Mammary epithelial cell (primary cell): ENCODE results near the gene ZNRD2.

Experiments used
- EZH2 ChIP-seq: IDR thresholded peaks from 2 replicates; pipeline ENCODE4 v1.6.1; 2012; ENCODE audit warnings: low read length, inconsistent platforms, borderline replicate concordance
- TF ChIP-seq, protein P1 (sequence below), 2 donors: IDR thresholded peaks in 1 of 2; conservative IDR thresholded peaks in 1 of 2; 2 replicates each; pipeline ENCODE4 v1.5.1; 2011 to 2012; ENCODE audit warnings: inconsistent platforms in 2 of 2, low read length in 2 of 2, mild to moderate bottlenecking in 2 of 2, control low read depth in 1 of 2, low read depth in 1 of 2; ENCODE audit not compliant: insufficient read depth in 1 of 2; ENCODE audit errors: extremely low read depth in 1 of 2

DNA sequence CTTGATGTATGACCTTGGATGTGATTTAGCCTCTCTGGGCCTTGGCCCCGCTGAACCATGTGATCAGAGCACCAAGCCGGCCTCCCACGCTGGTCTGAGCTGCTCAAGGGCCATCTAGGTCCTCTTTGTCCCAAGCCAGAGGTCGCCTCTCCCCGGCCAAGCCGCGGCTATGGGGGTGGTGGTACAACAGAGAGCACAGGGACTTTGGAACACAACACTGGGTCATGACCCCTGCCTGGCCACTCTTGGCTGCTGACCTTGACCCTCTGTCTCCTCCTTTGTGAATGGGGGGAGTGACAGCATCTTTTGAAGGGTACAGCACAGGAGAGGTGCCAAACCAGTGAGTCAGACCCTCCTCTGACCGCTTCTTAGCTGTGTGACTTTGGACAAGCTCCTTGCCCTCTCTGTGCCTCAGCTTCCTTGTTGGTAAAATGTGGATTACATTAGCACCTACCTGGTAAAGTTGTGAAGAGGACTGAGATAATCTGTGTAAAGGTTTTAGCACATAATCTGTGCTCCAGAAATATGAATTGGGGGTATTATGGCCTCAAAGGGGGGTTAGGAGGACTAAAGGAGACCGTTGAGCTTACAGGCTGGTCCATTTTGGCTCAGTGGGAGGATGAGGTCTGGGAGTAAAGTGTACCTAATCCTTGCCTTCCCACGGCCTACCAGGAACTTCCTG, 40.7 kb upstream of the ZNRD2 start:
- TF ChIP-seq, protein P1, sequence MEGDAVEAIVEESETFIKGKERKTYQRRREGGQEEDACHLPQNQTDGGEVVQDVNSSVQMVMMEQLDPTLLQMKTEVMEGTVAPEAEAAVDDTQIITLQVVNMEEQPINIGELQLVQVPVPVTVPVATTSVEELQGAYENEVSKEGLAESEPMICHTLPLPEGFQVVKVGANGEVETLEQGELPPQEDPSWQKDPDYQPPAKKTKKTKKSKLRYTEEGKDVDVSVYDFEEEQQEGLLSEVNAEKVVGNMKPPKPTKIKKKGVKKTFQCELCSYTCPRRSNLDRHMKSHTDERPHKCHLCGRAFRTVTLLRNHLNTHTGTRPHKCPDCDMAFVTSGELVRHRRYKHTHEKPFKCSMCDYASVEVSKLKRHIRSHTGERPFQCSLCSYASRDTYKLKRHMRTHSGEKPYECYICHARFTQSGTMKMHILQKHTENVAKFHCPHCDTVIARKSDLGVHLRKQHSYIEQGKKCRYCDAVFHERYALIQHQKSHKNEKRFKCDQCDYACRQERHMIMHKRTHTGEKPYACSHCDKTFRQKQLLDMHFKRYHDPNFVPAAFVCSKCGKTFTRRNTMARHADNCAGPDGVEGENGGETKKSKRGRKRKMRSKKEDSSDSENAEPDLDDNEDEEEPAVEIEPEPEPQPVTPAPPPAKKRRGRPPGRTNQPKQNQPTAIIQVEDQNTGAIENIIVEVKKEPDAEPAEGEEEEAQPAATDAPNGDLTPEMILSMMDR (conservative IDR thresholded peaks at IDR 0.05 in 1 of 2, IDR thresholded peaks at IDR 0.05 in 1 of 2; ENCODE audit: extremely low read depth in 1 of 2, insufficient read depth in 1 of 2, low read depth in 1 of 2, low read length in 2 of 2) = no peak
- no peak for TF ChIP-seq EZH2
